ENCODE measurements around the gene TRIM33. TPM values are rescaled to one million over a fixed set of nuclear protein-coding genes. Genes with fewer than 3 reads are reported as not detected.

The TRIM33 gene
- total RNA-seq, 1 experiment from 2014 or later: 53.8 TPM

DNA sequence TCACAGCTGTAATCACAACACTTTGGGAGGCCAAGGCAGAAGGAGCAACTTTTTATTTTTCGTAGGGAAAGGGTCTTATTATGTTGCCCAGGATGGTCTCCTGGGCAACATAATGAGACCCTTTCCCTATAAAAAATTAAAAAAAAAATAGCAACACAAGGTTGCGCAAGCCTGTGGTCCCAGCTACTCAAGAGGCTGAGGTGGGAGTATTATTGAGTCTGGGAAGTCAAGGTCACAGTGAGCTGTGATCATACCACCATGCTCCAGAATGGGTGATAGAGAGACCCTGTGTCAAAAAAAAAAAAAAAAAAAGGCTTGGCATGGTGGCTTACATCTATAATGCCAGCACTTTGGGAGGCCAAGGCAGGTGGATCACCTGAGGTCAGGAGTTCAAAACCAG is 131.6 kb downstream of the TRIM33 start:
- H3K23me2 ChIP-seq (ENCODE audit: insufficient read length, low read depth, low read length, poor library complexity, severe bottlenecking): no peaks in the 10 kb centered on the region
- H3K9me3 ChIP-seq (ENCODE audit: control insufficient read depth, low read depth, low read length): peaks cover 11% of the 10 kb centered on the region
- H3K79me1 ChIP-seq (ENCODE audit: insufficient read depth, low read depth, low read length, poor library complexity, severe bottlenecking): no peaks in the 10 kb centered on the region
- Mint-ChIP-seq H3K9me3 (peaks cover 32 to 48% of the 10 kb centered on the region in 2 experiments), H3K4me1 (peaks cover 4 to 6% of the 10 kb centered on the region in 2 experiments; a peak in 3 of 4 replicates), H3K27ac (no peak overlapping the region), H3K27me3 (ENCODE audit: low read depth) (no peaks in the 10 kb centered on the region; the same call in none of the 2 replicates), H3K36me3 (ENCODE audit: insufficient read depth in 1 of 3, low read depth in 3 of 3) (peaks cover 4 to 23% (median 18%) of the 10 kb centered on the region in 3 experiments; a peak in 6 of 7 replicates), H3K4me3 (no peak overlapping the region)
- no peak for DNase-seq
- H3K27ac ChIP-seq (ENCODE audit: insufficient read length, low read depth, low read length): no peak overlapping the region
- H3K14ac ChIP-seq (ENCODE audit: insufficient read depth, low read length): no peak overlapping the region
- H2BK5ac ChIP-seq (ENCODE audit: insufficient read length, low read length): no peak overlapping the region
- no peak overlapping the region for H2BK120ac ChIP-seq (ENCODE audit: low read depth, low read length, poor library complexity, severe bottlenecking)
- H3K23ac ChIP-seq (ENCODE audit: insufficient read length, low read depth, low read length): no peak overlapping the region
- H2BK12ac ChIP-seq (ENCODE audit: insufficient read length, low read depth, low read length): no peak overlapping the region
- H4K5ac ChIP-seq (ENCODE audit: insufficient read length, low read depth, low read length): no peak overlapping the region
- H3K79me2 ChIP-seq (ENCODE audit: insufficient read depth, low read length): no peaks in the 10 kb centered on the region
- no peak overlapping the region for H3K9ac ChIP-seq (ENCODE audit: extremely low read depth, insufficient read length, low read length)
- no peak for TF ChIP-seq CTCF (conservative IDR thresholded peaks at IDR 0.05)
- H4K20me1 ChIP-seq (ENCODE audit: control insufficient read depth, insufficient read depth, insufficient read length): no peaks in the 10 kb centered on the region
- WGBS (ENCODE audit: extremely low coverage, insufficient read length, low lambda C conversion rate): no CpG with 5 or more reads among the region's 2 CpGs
- H3K4me2 ChIP-seq (ENCODE audit: insufficient read depth, insufficient read length, low read length): no peak overlapping the region
- H2AK5ac ChIP-seq (ENCODE audit: insufficient read length, low read length): no peak overlapping the region
- H3K27me3 ChIP-seq (ENCODE audit: insufficient read depth, low read length): no peaks in the 10 kb centered on the region
- no peaks in the 10 kb centered on the region for H3K4me1 ChIP-seq (ENCODE audit: insufficient read depth, low read length)
- no peak overlapping the region for H4K91ac ChIP-seq (ENCODE audit: insufficient read length, low read depth, low read length)
- H2BK20ac ChIP-seq (ENCODE audit: low read depth, low read length, poor library complexity, severe bottlenecking): no peak overlapping the region
- H2BK15ac ChIP-seq (ENCODE audit: low read depth, low read length): no peak overlapping the region
- no peak overlapping the region for H3K4ac ChIP-seq (ENCODE audit: low read depth, low read length)
- H3K56ac ChIP-seq (ENCODE audit: insufficient read length, low read depth, low read length): no peak overlapping the region
- H3T11ph ChIP-seq (ENCODE audit: low read length): no peak overlapping the region
- H4K8ac ChIP-seq (replicated peaks; ENCODE audit: insufficient read length, low read depth, low read length): no peak overlapping the region
- H2AFZ ChIP-seq (ENCODE audit: low read length): no peak overlapping the region
- H3K18ac ChIP-seq (ENCODE audit: insufficient read length, low read depth, low read length): no peak overlapping the region

Measured in H9 (cell line).